HL-60 (cell line): ENCODE results near the gene SART3.
"Not testable (repeated sequence)": the region's sequence is repeated elsewhere in the genome, so short reads cannot be mapped to it uniquely, and the experiment has no call there.

ENCODE experiments used
- GABPA ChIP-seq: IDR thresholded peaks from 2 replicates; pipeline ENCODE4 v1.6.1; 2012; ENCODE audit warnings: low read depth
- POLR2AphosphoS5 ChIP-seq: IDR thresholded peaks from 2 replicates; pipeline ENCODE4 v1.6.1; 2012; ENCODE audit warnings: low read depth
- TF ChIP-seq, protein P1 (sequence below): IDR thresholded peaks from one replicate; pipeline ENCODE4 v1.5.1; 2011; ENCODE audit warnings: low read length, control low read depth, inconsistent platforms; ENCODE audit not compliant: insufficient read depth

DNA sequence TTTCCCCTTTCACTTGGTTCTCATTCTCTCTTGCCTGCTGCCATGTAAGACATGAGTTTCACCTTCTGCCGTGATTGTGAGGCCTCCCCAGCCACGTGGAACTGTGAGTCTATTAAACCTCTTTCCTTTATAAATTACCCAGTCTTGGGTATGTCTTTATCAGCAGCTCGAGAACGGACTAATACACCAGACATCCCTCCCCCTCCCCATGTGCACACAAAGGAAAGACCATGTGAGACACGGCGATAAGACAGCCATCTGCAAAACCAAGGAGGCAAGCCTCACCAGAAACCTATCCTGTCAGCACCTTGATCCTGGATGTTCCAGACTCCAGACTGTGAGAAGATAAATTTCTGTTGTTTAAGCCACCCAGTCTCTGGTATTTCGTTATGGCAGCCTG is 75.6 kb downstream of the SART3 start:
- TF ChIP-seq POLR2AphosphoS5, GABPA: not testable (repeated sequence)
- TF ChIP-seq, protein P1, sequence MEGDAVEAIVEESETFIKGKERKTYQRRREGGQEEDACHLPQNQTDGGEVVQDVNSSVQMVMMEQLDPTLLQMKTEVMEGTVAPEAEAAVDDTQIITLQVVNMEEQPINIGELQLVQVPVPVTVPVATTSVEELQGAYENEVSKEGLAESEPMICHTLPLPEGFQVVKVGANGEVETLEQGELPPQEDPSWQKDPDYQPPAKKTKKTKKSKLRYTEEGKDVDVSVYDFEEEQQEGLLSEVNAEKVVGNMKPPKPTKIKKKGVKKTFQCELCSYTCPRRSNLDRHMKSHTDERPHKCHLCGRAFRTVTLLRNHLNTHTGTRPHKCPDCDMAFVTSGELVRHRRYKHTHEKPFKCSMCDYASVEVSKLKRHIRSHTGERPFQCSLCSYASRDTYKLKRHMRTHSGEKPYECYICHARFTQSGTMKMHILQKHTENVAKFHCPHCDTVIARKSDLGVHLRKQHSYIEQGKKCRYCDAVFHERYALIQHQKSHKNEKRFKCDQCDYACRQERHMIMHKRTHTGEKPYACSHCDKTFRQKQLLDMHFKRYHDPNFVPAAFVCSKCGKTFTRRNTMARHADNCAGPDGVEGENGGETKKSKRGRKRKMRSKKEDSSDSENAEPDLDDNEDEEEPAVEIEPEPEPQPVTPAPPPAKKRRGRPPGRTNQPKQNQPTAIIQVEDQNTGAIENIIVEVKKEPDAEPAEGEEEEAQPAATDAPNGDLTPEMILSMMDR, result not testable (repeated sequence)
